Fibroblast of the aortic adventitia (primary cell): ENCODE data around the gene ARFIP2. TPM values are rescaled to one million over a fixed set of nuclear protein-coding genes. Genes with fewer than 3 reads are reported as not detected.
A peak's percentile ranks its signal among the peaks of the same experiment; 100 is the strongest.

Experiments
- DNase-seq: peaks from one replicate; pipeline ENCODE4 v3.0.0-alpha.2; 2010; ENCODE audit warnings: low read depth
- H3K4me3 ChIP-seq: 2 replicates; pipeline ENCODE4 v1.5.1; 2011; ENCODE audit warnings: low read depth, mild to moderate bottlenecking, control low read depth, low read length, moderate library complexity
- CTCF ChIP-seq: IDR thresholded peaks from 2 replicates; pipeline ENCODE4 v1.5.1; 2011; ENCODE audit warnings: mild to moderate bottlenecking, low read length, control low read depth, inconsistent platforms; ENCODE audit not compliant: insufficient read depth
- total RNA-seq: library from RNA; depleted of rRNA; stranded (reverse); fragments of >200 nt; gene quantifications from 2 replicates; pipeline ENCODE4 v1.2.3, GENCODE V29; 2012; ENCODE audit warnings: low replicate concordance

The ARFIP2 gene
- total RNA-seq, 1 donor = 49.1 TPM

GRCh38 chr11:6437423-6437822 lies 43.7 kb downstream of the ARFIP2 start:
- TF ChIP-seq CTCF = no peak
- no peak overlapping the region for H3K4me3 ChIP-seq
- no peak for DNase-seq

GRCh38 chr11:6433998-6434660 lies 47.0 kb downstream of the ARFIP2 start:
- no peak overlapping the region for H3K4me3 ChIP-seq
- TF ChIP-seq CTCF = no peak
- no peak for DNase-seq

DNA sequence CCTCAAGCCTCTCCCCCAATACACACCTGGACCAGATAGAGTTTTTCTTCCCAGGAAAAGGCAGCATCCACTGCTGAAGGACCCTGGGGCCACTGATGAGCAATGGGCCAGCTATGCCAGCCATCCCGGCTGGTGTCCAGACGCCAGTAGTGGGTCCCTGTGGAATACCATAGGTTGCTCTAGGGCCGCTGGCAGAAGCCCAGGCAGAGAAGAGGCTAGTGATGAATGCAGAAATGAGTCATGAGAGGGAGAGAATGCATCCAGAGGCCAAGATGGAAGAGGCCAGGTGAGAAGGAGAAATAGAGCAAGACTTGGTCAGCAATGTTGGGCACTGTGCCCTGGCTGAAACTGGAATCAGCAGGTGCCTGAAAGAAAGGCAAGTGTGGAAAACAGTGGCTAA lies 49.3 kb downstream of the ARFIP2 start:
- peak; percentile 78 for DNase-seq
- no peak for TF ChIP-seq CTCF
- H3K4me3 ChIP-seq = no peak overlapping the region

DNA sequence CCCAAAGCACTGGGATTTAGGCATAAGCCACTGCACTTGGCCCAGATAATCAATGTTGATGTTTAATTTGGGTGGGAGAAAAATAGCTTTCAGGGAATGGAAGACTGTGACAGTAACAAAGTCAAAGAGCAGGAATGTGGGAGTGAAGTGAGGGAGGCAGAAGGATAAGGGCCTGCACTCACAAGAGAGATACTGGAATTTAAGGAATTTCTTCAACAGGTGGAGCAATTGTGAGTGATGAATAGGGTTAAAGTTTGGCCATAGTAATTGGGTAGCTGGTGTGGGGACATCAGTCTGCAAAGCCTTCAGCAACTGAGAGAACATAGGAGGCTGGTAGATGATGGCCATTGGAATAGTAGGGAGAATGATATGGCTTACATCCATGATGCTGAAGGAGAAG lies 53.6 kb downstream of the ARFIP2 start:
- no peak for DNase-seq
- H3K4me3 ChIP-seq = no peak overlapping the region
- TF ChIP-seq CTCF = no peak

Other genes starting within 250 kb of the ARFIP2 start
- gene FHIP1B, start 246.7 kb downstream of the ARFIP2 start, total RNA-seq = 6.4 and 15.6 TPM in 2 replicates
- gene CNGA4, start 242.2 kb downstream of the ARFIP2 start, total RNA-seq = not detected in 2 replicates
- gene CCKBR, start 221.5 kb downstream of the ARFIP2 start, total RNA-seq = not detected in 2 replicates
- gene CAVIN3, start 160.8 kb downstream of the ARFIP2 start, total RNA-seq = 323 and 888 TPM in 2 replicates
- 44.8 and 63.9 TPM in 2 replicates for gene SMPD1, start 90.9 kb downstream of the ARFIP2 start, total RNA-seq
- gene APBB1, start 62.2 kb downstream of the ARFIP2 start, total RNA-seq = 41.8 and 52.4 TPM in 2 replicates
- 1.2 TPM in 1 of 2 replicates, not detected in the other for gene HPX, start 40.3 kb downstream of the ARFIP2 start, total RNA-seq
- 18.9 and 23.8 TPM in 2 replicates for gene TRIM3, start 7.4 kb downstream of the ARFIP2 start, total RNA-seq
- 30.1 and 41.8 TPM in 2 replicates for gene TIMM10B, start 170 bp upstream of the ARFIP2 start, total RNA-seq
- 6.7 and 8.2 TPM in 2 replicates for gene DNHD1, start 15.9 kb upstream of the ARFIP2 start, total RNA-seq
- gene RRP8, start 122.3 kb upstream of the ARFIP2 start, total RNA-seq = 8.2 and 10.2 TPM in 2 replicates
- gene ILK, start 122.4 kb upstream of the ARFIP2 start, total RNA-seq = 115 and 145 TPM in 2 replicates
- gene TAF10, start 130.9 kb upstream of the ARFIP2 start, total RNA-seq = 46.3 and 101 TPM in 2 replicates
- 49.3 and 60.2 TPM in 2 replicates for gene TPP1, start 138.1 kb upstream of the ARFIP2 start, total RNA-seq
- gene DCHS1, start 174.5 kb upstream of the ARFIP2 start, total RNA-seq = 5.2 and 19.0 TPM in 2 replicates
- gene MRPL17, start 202.0 kb upstream of the ARFIP2 start, total RNA-seq = 26.6 and 49.1 TPM in 2 replicates